CD14-positive monocyte (primary cell): Measurements from ENCODE around the gene ZSWIM2. TPM values are rescaled to one million over a fixed set of nuclear protein-coding genes. Genes with fewer than 3 reads are reported as not detected.

Experiments
- DNase-seq, 3 donors: peaks; one replicate each; pipeline ENCODE4 v3.0.0-alpha.2; 2011 to 2022
- H2AFZ ChIP-seq: 2 replicates; pipeline ENCODE4 v1.6.0; 2012; ENCODE audit warnings: mild to moderate bottlenecking, low read depth, low read length, inconsistent platforms; ENCODE audit not compliant: insufficient read depth, poor library complexity, severe bottlenecking
- H3K27ac ChIP-seq, 2 donors: 1 replicate in 1 of 2; 2 replicates in 1 of 2; pipeline ENCODE4 v1.5.1; 2012 to 2013; ENCODE audit warnings: low read length in 2 of 2, control low read depth in 1 of 2, inconsistent platforms in 1 of 2, low read depth in 1 of 2, mild to moderate bottlenecking in 1 of 2
- H3K27me3 ChIP-seq, 2 donors: one replicate each; pipeline versions ENCODE4 v1.6.0 to v1.6.1; 2011 to 2013; ENCODE audit warnings: low read length in 2 of 2; ENCODE audit not compliant: control insufficient read depth in 2 of 2, insufficient read depth in 2 of 2
- H3K36me3 ChIP-seq, 2 donors: replicated peaks in 1 of 2; 1 replicate in 1 of 2; 2 replicates in 1 of 2; pipeline versions ENCODE4 v1.5.1 to v1.6.1; 2012 to 2013; ENCODE audit warnings: low read length in 2 of 2, control low read depth in 1 of 2, inconsistent platforms in 1 of 2, mild to moderate bottlenecking in 1 of 2; ENCODE audit not compliant: insufficient read depth in 2 of 2, control insufficient read depth in 1 of 2
- H3K4me1 ChIP-seq, 2 donors: 1 replicate in 1 of 2; 2 replicates in 1 of 2; pipeline versions ENCODE4 v1.5.1 to v1.6.1; 2012 to 2013; ENCODE audit warnings: low read length in 2 of 2, control low read depth in 1 of 2, inconsistent platforms in 1 of 2, mild to moderate bottlenecking in 1 of 2, moderate library complexity in 1 of 2; ENCODE audit not compliant: insufficient read depth in 2 of 2, control insufficient read depth in 1 of 2
- H3K4me2 ChIP-seq: replicated peaks from 2 replicates; pipeline ENCODE3; 2012; ENCODE audit warnings: low read length, moderate library complexity, mild to moderate bottlenecking; ENCODE audit not compliant: poor library complexity, severe bottlenecking; ENCODE audit errors: extremely low read depth
- H3K4me3 ChIP-seq, 3 experiments: fragments of 200-600 bp in 1 of 3; sonication (generic) in 1 of 3; replicated peaks in 1 of 3; 1 replicate in 2 of 3; 2 replicates in 1 of 3; pipeline ENCODE4 v1.5.1; 2011 to 2013; ENCODE audit warnings: low read length in 3 of 3, mild to moderate bottlenecking in 3 of 3, control low read depth in 2 of 3, low read depth in 2 of 3, inconsistent platforms in 1 of 3, moderate library complexity in 1 of 3
- H3K79me2 ChIP-seq: 2 replicates; pipeline ENCODE4 v1.6.0; 2012; ENCODE audit warnings: mild to moderate bottlenecking, control low read depth, inconsistent platforms, low read length, moderate library complexity; ENCODE audit not compliant: insufficient read depth
- H3K9ac ChIP-seq: 2 replicates; pipeline ENCODE4 v1.6.0; 2017; ENCODE audit warnings: low read length, mild to moderate bottlenecking; ENCODE audit not compliant: insufficient read depth, poor library complexity, severe bottlenecking
- H3K9me3 ChIP-seq, 2 donors: replicated peaks in 1 of 2; 1 replicate in 1 of 2; 2 replicates in 1 of 2; pipeline versions ENCODE4 v1.5.1 to v1.6.1; 2012 to 2013; ENCODE audit warnings: low read length in 2 of 2, control low read depth in 1 of 2; ENCODE audit not compliant: control insufficient read depth in 1 of 2, insufficient read depth in 1 of 2
- H4K20me1 ChIP-seq: 2 replicates; pipeline ENCODE4 v1.6.0; 2012; ENCODE audit warnings: mild to moderate bottlenecking, low read length, control low read depth, moderate library complexity; ENCODE audit not compliant: insufficient read depth
- H3K27ac Mint-ChIP-seq, 7 donors: one replicate each; pipeline ENCODE4 v1.8.0; 2020; ENCODE audit warnings: mild to moderate bottlenecking in 7 of 7, mixed read lengths in 7 of 7, moderate library complexity in 6 of 7, inconsistent platforms in 2 of 7
- H3K27me3 Mint-ChIP-seq, 3 donors: one replicate each; pipeline ENCODE4 v1.8.0; 2021 to 2022; ENCODE audit warnings: low read depth in 3 of 3, mild to moderate bottlenecking in 3 of 3, mixed read lengths in 3 of 3, moderate library complexity in 3 of 3, inconsistent platforms in 1 of 3
- H3K36me3 Mint-ChIP-seq, 2 donors: one replicate each; pipeline ENCODE4 v1.8.0; 2020; ENCODE audit warnings: mixed read lengths in 2 of 2, inconsistent platforms in 1 of 2, mild to moderate bottlenecking in 1 of 2
- H3K4me1 Mint-ChIP-seq: one replicate; pipeline ENCODE4 v1.8.0; 2020; ENCODE audit warnings: mild to moderate bottlenecking, mixed read lengths
- H3K4me3 Mint-ChIP-seq, 2 donors: one replicate each; pipeline ENCODE4 v1.8.0; 2020; ENCODE audit warnings: mild to moderate bottlenecking in 2 of 2, mixed read lengths in 2 of 2, moderate library complexity in 1 of 2
- H3K9me3 Mint-ChIP-seq, 7 donors: one replicate each; pipeline ENCODE4 v1.8.0; 2020 to 2022; ENCODE audit warnings: mixed read lengths in 7 of 7, mild to moderate bottlenecking in 6 of 7, moderate library complexity in 6 of 7, inconsistent platforms in 2 of 7
- WGBS: methylation state at CpG from one replicate; pipeline ENCODE4 v1.1.5; 2013; ENCODE audit warnings: missing lambda C conversion rate; ENCODE audit not compliant: insufficient coverage; 5-methylcytosine and 5-hydroxymethylcytosine counted together
- intact Hi-C, 2 donors: fragments of 100-400 bp; cut with micrococcal nuclease; formaldehyde crosslinking; loops; one replicate each; pipeline versions ENCODE4 v1.15.0 to v1.15.1; 2023
- polyA plus RNA-seq, 3 donors: library from polyadenylated mRNA; depleted of rRNA in 1 of 3; unstranded in 2 of 3; stranded (reverse) in 1 of 3; fragments of 300-500 nt in 2 of 3; fragments of >200 nt in 1 of 3; fragmentation: Illumina TruSeq in 2 of 3; gene quantifications; 1 replicate in 2 of 3; 2 replicates in 1 of 3; pipeline ENCODE4 v1.2.3, GENCODE V29; 2012 to 2021
- TF ChIP-seq, protein P1 (sequence below): fragments of 200-600 bp; IDR thresholded peaks from one replicate; pipeline ENCODE4 v1.8.0; 2022; ENCODE audit warnings: antibody characterized with exemption, mild to moderate bottlenecking

The ZSWIM2 gene
- polyA plus RNA-seq, 3 donors: 0.28 to 0.47 TPM; not detected in 1

DNA sequence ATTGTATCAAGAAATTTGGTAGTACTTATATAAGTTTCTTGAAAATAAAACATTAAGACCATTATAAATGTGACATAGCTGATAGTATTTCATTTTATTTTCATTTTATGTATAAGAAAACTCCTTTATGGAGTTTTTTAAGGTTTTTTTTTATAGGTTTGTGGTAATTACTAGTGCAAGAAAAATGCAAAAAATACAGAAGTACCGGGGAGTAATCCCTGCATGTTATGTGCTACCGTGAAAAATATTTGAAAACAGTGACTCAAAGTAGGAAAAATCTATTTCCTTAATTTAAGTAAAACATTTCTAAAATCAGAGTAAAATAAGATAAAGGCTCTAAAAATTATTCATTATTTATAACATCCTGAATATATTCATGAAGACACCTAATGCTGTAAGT, 21.6 kb downstream of the ZSWIM2 start:
- H3K36me3 Mint-ChIP-seq: no peaks in the 10 kb centered on the region
- no peaks in the 10 kb centered on the region for H3K79me2 ChIP-seq
- TF ChIP-seq, protein P1, sequence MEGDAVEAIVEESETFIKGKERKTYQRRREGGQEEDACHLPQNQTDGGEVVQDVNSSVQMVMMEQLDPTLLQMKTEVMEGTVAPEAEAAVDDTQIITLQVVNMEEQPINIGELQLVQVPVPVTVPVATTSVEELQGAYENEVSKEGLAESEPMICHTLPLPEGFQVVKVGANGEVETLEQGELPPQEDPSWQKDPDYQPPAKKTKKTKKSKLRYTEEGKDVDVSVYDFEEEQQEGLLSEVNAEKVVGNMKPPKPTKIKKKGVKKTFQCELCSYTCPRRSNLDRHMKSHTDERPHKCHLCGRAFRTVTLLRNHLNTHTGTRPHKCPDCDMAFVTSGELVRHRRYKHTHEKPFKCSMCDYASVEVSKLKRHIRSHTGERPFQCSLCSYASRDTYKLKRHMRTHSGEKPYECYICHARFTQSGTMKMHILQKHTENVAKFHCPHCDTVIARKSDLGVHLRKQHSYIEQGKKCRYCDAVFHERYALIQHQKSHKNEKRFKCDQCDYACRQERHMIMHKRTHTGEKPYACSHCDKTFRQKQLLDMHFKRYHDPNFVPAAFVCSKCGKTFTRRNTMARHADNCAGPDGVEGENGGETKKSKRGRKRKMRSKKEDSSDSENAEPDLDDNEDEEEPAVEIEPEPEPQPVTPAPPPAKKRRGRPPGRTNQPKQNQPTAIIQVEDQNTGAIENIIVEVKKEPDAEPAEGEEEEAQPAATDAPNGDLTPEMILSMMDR: no peak
- no peak overlapping the region for H3K4me2 ChIP-seq
- H3K27ac Mint-ChIP-seq: no peak overlapping the region
- no peak overlapping the region for H3K4me3 ChIP-seq
- no peaks in the 10 kb centered on the region for H3K4me1 Mint-ChIP-seq
- no peak overlapping the region for H3K4me3 Mint-ChIP-seq
- DNase-seq: no peak
- H3K27ac ChIP-seq: no peak overlapping the region
- no peaks in the 10 kb centered on the region for H3K4me1 ChIP-seq
- no peaks in the 10 kb centered on the region for H3K27me3 ChIP-seq
- H4K20me1 ChIP-seq: no peaks in the 10 kb centered on the region
- H3K9me3 ChIP-seq: no peaks in the 10 kb centered on the region
- H3K9ac ChIP-seq: no peak overlapping the region
- peaks cover 0 to 1% (median 0%) of the 10 kb centered on the region in 3 donors for H3K27me3 Mint-ChIP-seq
- peaks cover 0 to 3% (median 0%) of the 10 kb centered on the region in 7 donors for H3K9me3 Mint-ChIP-seq
- no peaks in the 10 kb centered on the region for H3K36me3 ChIP-seq
- WGBS: no CpG with 5 or more reads among the region's 2 CpGs
- no peak overlapping the region for H2AFZ ChIP-seq
- intact Hi-C loops: no loop called here

DNA sequence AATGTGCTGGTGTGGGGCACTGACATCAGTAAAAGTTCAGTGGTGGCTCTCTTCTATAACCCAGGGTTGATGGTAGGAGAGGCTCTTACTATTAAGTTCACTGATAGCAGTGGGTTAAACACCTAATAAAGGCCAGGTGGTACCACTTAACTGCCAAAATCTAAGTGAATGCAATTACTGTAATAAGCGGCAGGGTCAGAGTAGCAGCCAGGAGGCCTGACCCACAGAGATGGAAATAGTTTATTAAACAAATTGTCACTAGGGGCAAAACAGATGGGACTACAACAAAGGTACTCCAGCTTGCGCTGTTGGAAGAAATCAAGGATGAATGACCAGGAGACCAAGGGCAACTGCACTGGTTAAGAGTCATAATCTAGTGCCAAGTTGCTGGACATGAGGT, 26.6 kb downstream of the ZSWIM2 start:
- no peaks in the 10 kb centered on the region for H3K4me1 Mint-ChIP-seq
- Histone ChIP-seq H3K4me1 (no peaks in the 10 kb centered on the region), H3K27me3 (no peaks in the 10 kb centered on the region), H3K36me3 (no peaks in the 10 kb centered on the region), H3K9ac (no peak overlapping the region), H3K9me3 (no peaks in the 10 kb centered on the region), H3K4me3 (no peak overlapping the region), H3K79me2 (no peaks in the 10 kb centered on the region), H2AFZ (no peak overlapping the region), H3K27ac (no peak overlapping the region), H4K20me1 (no peaks in the 10 kb centered on the region), H3K4me2 (no peak overlapping the region)
- peaks cover 0 to 3% (median 1%) of the 10 kb centered on the region in 3 donors for H3K27me3 Mint-ChIP-seq
- WGBS: 100% methylated on average over 2 of the region's 2 CpGs
- TF ChIP-seq, protein P1: no peak
- no peak for DNase-seq
- no peaks in the 10 kb centered on the region for H3K36me3 Mint-ChIP-seq
- H3K9me3 Mint-ChIP-seq: peaks cover 0 to 3% (median 2%) of the 10 kb centered on the region in 7 donors
- H3K4me3 Mint-ChIP-seq: no peak overlapping the region
- intact Hi-C loops: no loop called here
- no peak overlapping the region for H3K27ac Mint-ChIP-seq
